DOHH2 (cell line): ENCODE measurements around the gene CD2AP.

ENCODE experiments used
- EZH2phosphoT487 ChIP-seq: fragments of 200-600 bp; sonication (generic); IDR thresholded peaks from 2 replicates; pipeline ENCODE4 v1.6.1; 2017; ENCODE audit warnings: borderline replicate concordance, mild to moderate bottlenecking, antibody characterized with exemption, low read length, moderate library complexity, mixed read lengths
- TF ChIP-seq, protein P1 (sequence below): fragments of 200-600 bp; sonication (generic); IDR thresholded peaks from one replicate; pipeline ENCODE4 v1.5.1; 2014; ENCODE audit warnings: antibody characterized with exemption, mild to moderate bottlenecking, low read depth, low read length; ENCODE audit not compliant: poor library complexity, severe bottlenecking

GRCh38 chr6:47535316-47536225, 58.0 kb downstream of the CD2AP start:
- TF ChIP-seq, protein P1, sequence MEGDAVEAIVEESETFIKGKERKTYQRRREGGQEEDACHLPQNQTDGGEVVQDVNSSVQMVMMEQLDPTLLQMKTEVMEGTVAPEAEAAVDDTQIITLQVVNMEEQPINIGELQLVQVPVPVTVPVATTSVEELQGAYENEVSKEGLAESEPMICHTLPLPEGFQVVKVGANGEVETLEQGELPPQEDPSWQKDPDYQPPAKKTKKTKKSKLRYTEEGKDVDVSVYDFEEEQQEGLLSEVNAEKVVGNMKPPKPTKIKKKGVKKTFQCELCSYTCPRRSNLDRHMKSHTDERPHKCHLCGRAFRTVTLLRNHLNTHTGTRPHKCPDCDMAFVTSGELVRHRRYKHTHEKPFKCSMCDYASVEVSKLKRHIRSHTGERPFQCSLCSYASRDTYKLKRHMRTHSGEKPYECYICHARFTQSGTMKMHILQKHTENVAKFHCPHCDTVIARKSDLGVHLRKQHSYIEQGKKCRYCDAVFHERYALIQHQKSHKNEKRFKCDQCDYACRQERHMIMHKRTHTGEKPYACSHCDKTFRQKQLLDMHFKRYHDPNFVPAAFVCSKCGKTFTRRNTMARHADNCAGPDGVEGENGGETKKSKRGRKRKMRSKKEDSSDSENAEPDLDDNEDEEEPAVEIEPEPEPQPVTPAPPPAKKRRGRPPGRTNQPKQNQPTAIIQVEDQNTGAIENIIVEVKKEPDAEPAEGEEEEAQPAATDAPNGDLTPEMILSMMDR = no peak
- no peak for TF ChIP-seq EZH2phosphoT487
